ENCODE measurements around the gene CADPS2.

CADPS2 gene

GRCh38 chr7:122561326-122561725, 324.9 kb downstream of the CADPS2 start:
- no peak for DNase-seq (ENCODE audit: low spot score)
- TF ChIP-seq, protein P1, sequence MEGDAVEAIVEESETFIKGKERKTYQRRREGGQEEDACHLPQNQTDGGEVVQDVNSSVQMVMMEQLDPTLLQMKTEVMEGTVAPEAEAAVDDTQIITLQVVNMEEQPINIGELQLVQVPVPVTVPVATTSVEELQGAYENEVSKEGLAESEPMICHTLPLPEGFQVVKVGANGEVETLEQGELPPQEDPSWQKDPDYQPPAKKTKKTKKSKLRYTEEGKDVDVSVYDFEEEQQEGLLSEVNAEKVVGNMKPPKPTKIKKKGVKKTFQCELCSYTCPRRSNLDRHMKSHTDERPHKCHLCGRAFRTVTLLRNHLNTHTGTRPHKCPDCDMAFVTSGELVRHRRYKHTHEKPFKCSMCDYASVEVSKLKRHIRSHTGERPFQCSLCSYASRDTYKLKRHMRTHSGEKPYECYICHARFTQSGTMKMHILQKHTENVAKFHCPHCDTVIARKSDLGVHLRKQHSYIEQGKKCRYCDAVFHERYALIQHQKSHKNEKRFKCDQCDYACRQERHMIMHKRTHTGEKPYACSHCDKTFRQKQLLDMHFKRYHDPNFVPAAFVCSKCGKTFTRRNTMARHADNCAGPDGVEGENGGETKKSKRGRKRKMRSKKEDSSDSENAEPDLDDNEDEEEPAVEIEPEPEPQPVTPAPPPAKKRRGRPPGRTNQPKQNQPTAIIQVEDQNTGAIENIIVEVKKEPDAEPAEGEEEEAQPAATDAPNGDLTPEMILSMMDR (IDR thresholded peaks at IDR 0.05; ENCODE audit: borderline replicate concordance, control extremely low read depth, extremely low read depth, insufficient read depth, missing control alignments), result no peak
- in situ Hi-C loops (cut with MboI; ENCODE audit: low sequenced_read_pairs, unreplicated experiment), result no loop called here

DNA sequence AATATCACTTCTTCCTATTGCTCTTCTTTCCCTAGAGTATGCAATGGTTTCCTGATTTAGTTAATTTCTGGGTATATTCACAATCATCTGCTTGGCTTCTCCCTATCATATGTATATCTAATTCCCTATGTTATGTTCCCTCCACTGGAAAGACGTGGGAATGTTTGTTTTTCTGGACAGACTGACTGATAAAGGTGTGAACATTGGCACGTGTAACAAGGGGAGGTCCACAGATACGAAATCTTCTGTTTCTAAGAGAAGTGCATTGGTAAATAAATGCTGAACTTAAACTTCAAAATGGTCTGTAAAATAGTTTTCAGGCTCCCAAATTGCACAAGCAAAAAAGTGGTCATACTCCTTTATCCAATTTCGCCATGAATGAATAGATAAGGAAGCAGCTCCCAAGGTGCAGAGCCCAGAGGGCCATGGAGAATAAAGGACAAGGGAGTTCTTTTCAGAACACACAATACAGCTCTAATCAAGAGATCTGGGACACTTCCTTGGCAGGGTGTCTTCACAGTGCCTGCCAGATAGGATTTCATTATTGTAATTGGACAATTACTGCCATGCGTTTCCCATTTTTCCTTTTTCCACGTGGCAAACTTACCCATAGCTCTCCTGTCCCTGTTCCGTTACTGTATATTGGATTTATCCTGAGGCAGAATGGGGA, 329.3 kb downstream of the CADPS2 start:
- TF ChIP-seq, protein P1 (IDR thresholded peaks at IDR 0.05; ENCODE audit: borderline replicate concordance, control extremely low read depth, extremely low read depth, insufficient read depth, missing control alignments), result no peak
- no peak for DNase-seq (ENCODE audit: low spot score)
- in situ Hi-C loops (cut with MboI; ENCODE audit: low sequenced_read_pairs, unreplicated experiment), result no loop called here

GRCh38 chr7:122556219-122556618, 330.0 kb downstream of the CADPS2 start:
- TF ChIP-seq, protein P1 (IDR thresholded peaks at IDR 0.05; ENCODE audit: borderline replicate concordance, control extremely low read depth, extremely low read depth, insufficient read depth, missing control alignments), result no peak
- in situ Hi-C loops (cut with MboI; ENCODE audit: low sequenced_read_pairs, unreplicated experiment), result no loop called here
- DNase-seq (ENCODE audit: low spot score), result no peak

GRCh38 chr7:122553761-122554160, 332.5 kb downstream of the CADPS2 start:
- in situ Hi-C loops (cut with MboI; ENCODE audit: low sequenced_read_pairs, unreplicated experiment), result no loop called here
- DNase-seq (ENCODE audit: low spot score), result no peak
- TF ChIP-seq, protein P1 (IDR thresholded peaks at IDR 0.05; ENCODE audit: borderline replicate concordance, control extremely low read depth, extremely low read depth, insufficient read depth, missing control alignments), result no peak

- DNase-seq (ENCODE audit: low spot score), result no peak
- in situ Hi-C loops (cut with MboI; ENCODE audit: low sequenced_read_pairs, unreplicated experiment), result no loop called here
- TF ChIP-seq, protein P1 (IDR thresholded peaks at IDR 0.05; ENCODE audit: borderline replicate concordance, control extremely low read depth, extremely low read depth, insufficient read depth, missing control alignments), result no peak
These were observed 333.5 kb downstream of the CADPS2 start for GRCh38 chr7:122552769-122553168.

GRCh38 chr7:122550545-122550944, 335.7 kb downstream of the CADPS2 start:
- TF ChIP-seq, protein P1 (IDR thresholded peaks at IDR 0.05; ENCODE audit: borderline replicate concordance, control extremely low read depth, extremely low read depth, insufficient read depth, missing control alignments), result no peak
- in situ Hi-C loops (cut with MboI; ENCODE audit: low sequenced_read_pairs, unreplicated experiment), result no loop called here
- DNase-seq (ENCODE audit: low spot score), result no peak
